Aorta (tissue), 5 donors: Measurements from ENCODE around the gene TNS1. TPM values are rescaled to one million over a fixed set of nuclear protein-coding genes. Genes with fewer than 3 reads are reported as not detected.

Experiments
- ATAC-seq: fragments of 200-7000 bp; cut with Tn5 transposase; one replicate; pipeline ENCODE4 v1.9.1; 2022; ENCODE audit warnings: moderate library complexity; ENCODE audit not compliant: low FRiP score
- DNase-seq, 2 donors: peaks; one replicate each; pipeline ENCODE4 v3.0.0-alpha.2; 2020
- H3K27ac ChIP-seq, 2 donors: one replicate each; pipeline ENCODE4 v1.5.1; 2013; ENCODE audit warnings: low read length in 2 of 2, mild to moderate bottlenecking in 2 of 2, moderate library complexity in 2 of 2, control low read depth in 1 of 2, inconsistent platforms in 1 of 2, low read depth in 1 of 2
- H3K27me3 ChIP-seq, 2 donors: one replicate each; pipeline ENCODE4 v1.6.1; 2013; ENCODE audit warnings: control low read depth in 1 of 2, low read length in 1 of 2, mild to moderate bottlenecking in 1 of 2, moderate library complexity in 1 of 2; ENCODE audit not compliant: insufficient read depth in 2 of 2, control insufficient read depth in 1 of 2
- H3K36me3 ChIP-seq, 2 donors: one replicate each; pipeline ENCODE4 v1.6.1; 2013; ENCODE audit warnings: control low read depth in 1 of 2, low read length in 1 of 2, mild to moderate bottlenecking in 1 of 2; ENCODE audit not compliant: insufficient read depth in 2 of 2, control insufficient read depth in 1 of 2
- H3K4me1 ChIP-seq, 2 donors: one replicate each; pipeline ENCODE4 v1.6.1; 2013; ENCODE audit warnings: low read length in 2 of 2, control low read depth in 1 of 2, mild to moderate bottlenecking in 1 of 2, moderate library complexity in 1 of 2; ENCODE audit not compliant: insufficient read depth in 2 of 2, control insufficient read depth in 1 of 2
- H3K4me3 ChIP-seq, 2 donors: one replicate each; pipeline ENCODE4 v1.5.1; 2013; ENCODE audit warnings: low read length in 2 of 2, control low read depth in 1 of 2, mild to moderate bottlenecking in 1 of 2
- H3K9me3 ChIP-seq: one replicate; pipeline ENCODE4 v1.6.1; 2013; ENCODE audit warnings: mild to moderate bottlenecking, low read length; ENCODE audit not compliant: control insufficient read depth
- WGBS, 2 donors: extraction: QIAGEN DNeasy Blood & Tissue Kit; methylation state at CpG; one replicate each; pipeline ENCODE4 v1.1.7; 2013; 5-methylcytosine and 5-hydroxymethylcytosine counted together
- intact Hi-C, 2 donors: fragments of 100-400 bp; cut with DNase I; formaldehyde crosslinking; loops; one replicate each; pipeline versions ENCODE4 v1.14.2 to v1.15.0; 2022
- polyA plus RNA-seq, 2 donors: library from polyadenylated mRNA; stranded (reverse); fragments of 200-250 nt; gene quantifications; one replicate each; pipeline ENCODE4 v1.2.3, GENCODE V29; 2013
- total RNA-seq, 2 donors: library from RNA; stranded (reverse); fragmentation: NEBNext Ultra II Directional; extraction: Animal tissue kit (Norgen Biotek cat#: 25700); gene quantifications; one replicate each; pipeline ENCODE4 v1.2.1, GENCODE V29; 2021
- donor health status: healthy with polysubstance abuse.
- donor health status: Bipolar disorder and iron deficiency.
- donor health status: DM: no; HTN: no; CAD: no.
- donor health status: DM: no; HTN: no; CAD: no.
- donor health status: DM: yes; HTN: yes; CAD: no.

The TNS1 gene
- total and polyA plus RNA-seq, 4 donors: 303 to 1,949 (median 930) TPM

DNA sequence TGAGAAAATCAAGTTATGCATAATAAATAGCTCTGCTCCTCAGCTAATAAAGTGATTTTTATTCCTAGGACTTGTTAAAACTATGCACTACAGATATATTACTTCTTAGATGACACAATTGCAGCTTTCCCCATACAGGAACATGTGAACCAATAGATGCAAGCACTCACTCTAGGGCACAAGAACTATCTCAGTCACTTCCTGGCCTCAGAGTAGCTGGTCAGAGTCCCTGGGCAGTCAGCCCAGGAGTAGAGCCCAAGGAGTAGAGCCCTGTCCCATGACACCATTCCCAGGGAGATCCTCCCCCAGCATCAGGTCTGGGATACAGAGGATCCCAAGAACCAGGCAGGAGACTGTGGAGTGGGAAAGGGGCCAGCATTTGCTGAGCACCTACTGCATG, 2.7 kb downstream of the TNS1 start:
- peak in 1 of 2 donors; percentile 70 for DNase-seq
- H3K27me3 ChIP-seq: no peaks in the 10 kb centered on the region
- intact Hi-C loops: no loop called here
- H3K36me3 ChIP-seq: no peaks in the 10 kb centered on the region
- H3K4me1 ChIP-seq: peaks cover 2 to 4% of the 10 kb centered on the region in 2 donors
- H3K27ac ChIP-seq: no peak overlapping the region
- ATAC-seq: no peak
- no peaks in the 10 kb centered on the region for H3K9me3 ChIP-seq
- H3K4me3 ChIP-seq: no peak overlapping the region

DNA sequence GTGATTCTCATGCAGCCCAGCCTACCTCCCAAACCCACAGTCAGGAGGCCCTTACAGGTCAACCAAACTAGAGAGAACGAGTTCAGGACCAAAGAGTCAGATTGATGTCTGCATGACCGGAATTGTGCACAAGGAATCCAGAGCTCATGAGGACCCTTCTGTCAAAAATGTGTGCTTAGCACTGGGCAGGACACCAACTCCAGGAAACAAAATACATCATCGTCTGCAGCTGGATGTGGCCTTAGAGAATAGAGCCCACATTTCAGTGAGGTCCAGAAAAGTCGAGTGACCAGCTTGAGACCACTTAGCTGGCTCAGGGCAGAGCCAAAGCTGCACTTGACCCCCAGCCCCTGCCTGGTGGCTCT, 3.2 kb downstream of the TNS1 start:
- no peaks in the 10 kb centered on the region for H3K9me3 ChIP-seq
- no peak overlapping the region for H3K4me3 ChIP-seq
- WGBS, 2 donors: 3 to 4% methylated on average over 4 of the region's 4 CpGs
- no peaks in the 10 kb centered on the region for H3K27me3 ChIP-seq
- ATAC-seq (no peak), DNase-seq (no peak)
- no peaks in the 10 kb centered on the region for H3K36me3 ChIP-seq
- H3K27ac ChIP-seq: peak overlapping the region in 1 of 2 donors; percentile 60
- H3K4me1 ChIP-seq: peaks cover 2 to 4% of the 10 kb centered on the region in 2 donors
- intact Hi-C loops: loop anchor here in 1 of 2 donors (5.0 kb wide), 1 partner anchor 38 kb away; no protein-coding TSS in a partner anchor

- WGBS, 2 donors: 52 to 54% methylated on average over 10 of the region's 10 CpGs
- H3K36me3 ChIP-seq: no peaks in the 10 kb centered on the region
- no peak for DNase-seq
- H3K27me3 ChIP-seq: no peaks in the 10 kb centered on the region
- no peaks in the 10 kb centered on the region for H3K9me3 ChIP-seq
- no peak overlapping the region for H3K27ac ChIP-seq
- no peak for ATAC-seq
- intact Hi-C loops: loop anchor here in 1 of 2 donors (5.0 kb wide), 1 partner anchor 38 kb away; no protein-coding TSS in a partner anchor
- H3K4me1 ChIP-seq: peaks cover under 1 to 2% of the 10 kb centered on the region in 2 donors
- no peak overlapping the region for H3K4me3 ChIP-seq
These were observed 3.7 kb downstream of the TNS1 start for GRCh38 chr2:217998926-217999594.

GRCh38 chr2:217997510-217997909, 5.3 kb downstream of the TNS1 start:
- intact Hi-C loops: loop anchor here in 1 of 2 donors (5.0 kb wide), 1 partner anchor 40 kb away; no protein-coding TSS in a partner anchor
- H3K27ac ChIP-seq: no peak overlapping the region

DNA sequence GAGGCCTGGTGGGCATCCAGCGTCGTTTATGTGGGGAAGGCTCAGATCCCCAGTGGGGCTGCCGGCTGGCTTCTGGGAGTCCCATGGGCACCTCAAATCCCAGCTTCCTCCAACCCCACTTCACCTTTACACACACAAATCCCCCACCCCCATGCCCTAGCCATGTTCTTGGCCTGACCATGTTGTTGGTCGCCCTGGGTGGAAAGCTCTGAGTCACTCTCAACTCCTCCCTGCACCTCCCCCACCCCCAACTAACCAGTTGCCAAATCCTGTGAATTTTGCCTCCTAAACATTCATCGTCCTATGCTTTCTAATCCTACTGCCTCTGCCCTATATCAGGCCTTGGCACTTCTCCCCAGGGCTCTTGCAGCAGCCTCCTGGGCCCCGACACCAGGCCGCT, 6.4 kb downstream of the TNS1 start:
- H3K9me3 ChIP-seq: no peaks in the 10 kb centered on the region
- no peak overlapping the region for H3K4me3 ChIP-seq
- H3K27ac ChIP-seq: no peak overlapping the region
- peak; percentile 60 for ATAC-seq
- no peaks in the 10 kb centered on the region for H3K36me3 ChIP-seq
- no peaks in the 10 kb centered on the region for H3K27me3 ChIP-seq
- WGBS, 2 donors: 28 to 33% methylated on average over 7 of the region's 7 CpGs
- intact Hi-C loops: loop anchor here in 1 of 2 donors (5.0 kb wide), 1 partner anchor 41 kb away; no protein-coding TSS in a partner anchor
- H3K4me1 ChIP-seq: peaks cover 0 to 2% of the 10 kb centered on the region in 2 donors
- peak; percentile 78 to 83 for DNase-seq

More at GRCh38 chr2:217997510-217997909, 5.3 kb downstream of the TNS1 start:
- WGBS, 2 donors: 87 to 88% methylated on average over 11 of the region's 11 CpGs
- H3K36me3 ChIP-seq: no peaks in the 10 kb centered on the region
- DNase-seq: no peak
- H3K9me3 ChIP-seq: no peaks in the 10 kb centered on the region
- H3K27me3 ChIP-seq: no peaks in the 10 kb centered on the region
- no peak for ATAC-seq
- no peak overlapping the region for H3K4me3 ChIP-seq
- H3K4me1 ChIP-seq: peaks cover 0 to 2% of the 10 kb centered on the region in 2 donors

GRCh38 chr2:217995731-217996231, 7.0 kb downstream of the TNS1 start:
- peak; percentile 67 for ATAC-seq
- no peaks in the 10 kb centered on the region for H3K27me3 ChIP-seq
- 8% methylated on average over 8 of the region's 8 CpGs for WGBS, 2 donors
- no peak overlapping the region for H3K4me3 ChIP-seq
- H3K9me3 ChIP-seq: no peaks in the 10 kb centered on the region
- intact Hi-C loops: loop anchor here in 1 of 2 donors (5.0 kb wide), 1 partner anchor 42 kb away; no protein-coding TSS in a partner anchor
- no peaks in the 10 kb centered on the region for H3K36me3 ChIP-seq
- peak overlapping the region in 1 of 2 donors; percentile 24 for H3K27ac ChIP-seq
- DNase-seq: peak; percentile 78 to 87
- H3K4me1 ChIP-seq: peaks cover 0 to 2% of the 10 kb centered on the region in 2 donors

DNA sequence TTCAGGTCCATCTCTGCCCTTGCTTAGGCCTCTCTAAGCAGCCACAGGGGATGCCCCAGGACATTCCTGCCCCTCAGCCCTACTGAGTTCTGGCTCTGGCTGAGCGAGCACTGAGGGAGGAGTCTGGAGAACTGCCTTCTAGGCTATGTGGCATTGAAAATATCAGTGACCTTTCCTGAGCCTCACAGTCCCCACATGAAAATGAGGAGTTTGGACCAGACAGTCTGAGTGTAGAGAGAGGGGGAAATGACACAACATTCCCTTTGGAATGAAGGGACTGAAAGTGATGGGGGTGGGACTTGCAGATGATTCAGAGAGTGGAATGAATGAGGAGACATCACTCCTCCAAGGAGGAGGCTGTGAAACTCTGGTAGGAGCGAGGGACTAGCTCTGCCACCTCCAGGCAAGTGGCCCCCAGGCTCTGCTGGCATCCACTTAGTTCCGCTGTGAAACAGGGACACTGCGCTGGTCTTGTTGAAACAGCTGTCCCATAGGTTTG, 8.0 kb downstream of the TNS1 start:
- Histone ChIP-seq H3K27me3 (no peaks in the 10 kb centered on the region), H3K4me3 (no peak overlapping the region), H3K27ac (no peak overlapping the region), H3K9me3 (no peaks in the 10 kb centered on the region), H3K36me3 (no peaks in the 10 kb centered on the region), H3K4me1 (peaks cover 0 to 2% of the 10 kb centered on the region in 2 donors)
- intact Hi-C loops: loop anchor here in 1 of 2 donors (5.0 kb wide), 2 partner anchors 42 to 208 kb away; no protein-coding TSS in a partner anchor
- 68 to 73% methylated on average over 4 of the region's 4 CpGs for WGBS, 2 donors
- no peak for DNase-seq
- peak; percentile 19 for ATAC-seq

DNA sequence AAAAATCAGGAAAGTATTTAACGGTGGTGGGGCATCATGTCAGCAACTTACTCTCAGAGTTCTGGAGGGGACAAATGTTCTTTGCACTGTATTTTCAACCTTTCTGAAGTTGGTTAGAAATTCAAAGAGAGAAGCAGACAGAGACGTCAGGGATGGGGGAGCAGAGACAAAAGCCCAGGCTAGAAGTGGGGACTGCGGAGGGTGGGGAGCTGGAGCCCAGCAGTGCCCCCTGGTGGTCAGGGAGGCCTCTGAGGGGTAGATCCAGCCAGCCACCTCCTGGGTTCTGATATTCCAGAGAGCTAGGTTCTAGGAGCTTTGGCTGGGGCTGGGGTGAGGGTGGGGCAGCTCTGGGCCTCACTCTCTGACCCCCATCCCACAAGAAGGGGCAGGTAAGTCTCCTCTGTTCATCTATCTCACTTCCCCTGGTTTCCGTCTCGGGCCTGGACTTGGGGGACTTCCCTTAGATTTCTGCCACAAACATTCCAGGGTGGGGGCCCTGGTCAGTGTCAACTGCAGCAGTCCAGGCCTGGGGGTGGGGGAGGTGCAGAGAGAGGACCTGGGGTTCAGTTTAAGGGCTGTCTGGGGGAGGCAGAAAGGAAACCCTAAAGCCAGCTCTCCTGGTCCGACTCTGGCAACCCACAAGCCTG, 8.9 kb downstream of the TNS1 start:
- intact Hi-C loops: loop anchor here in 1 of 2 donors (5.0 kb wide), 1 partner anchor 207 kb away; no protein-coding TSS in a partner anchor
- ATAC-seq (peak; percentile 71), DNase-seq (peak; percentile 74 to 90)
- 52 to 54% methylated on average over 6 of the region's 6 CpGs for WGBS, 2 donors
- Histone ChIP-seq H3K4me1 (peaks cover 0 to 2% of the 10 kb centered on the region in 2 donors), H3K27ac (no peak overlapping the region), H3K9me3 (no peaks in the 10 kb centered on the region), H3K36me3 (no peaks in the 10 kb centered on the region), H3K27me3 (no peaks in the 10 kb centered on the region), H3K4me3 (no peak overlapping the region)
